ENCODE measurements around the gene TMEM213. TPM values are rescaled to one million over a fixed set of nuclear protein-coding genes. Genes with fewer than 3 reads are reported as not detected.

Gene TMEM213
- polyA plus RNA-seq, 1 experiment = not detected

DNA sequence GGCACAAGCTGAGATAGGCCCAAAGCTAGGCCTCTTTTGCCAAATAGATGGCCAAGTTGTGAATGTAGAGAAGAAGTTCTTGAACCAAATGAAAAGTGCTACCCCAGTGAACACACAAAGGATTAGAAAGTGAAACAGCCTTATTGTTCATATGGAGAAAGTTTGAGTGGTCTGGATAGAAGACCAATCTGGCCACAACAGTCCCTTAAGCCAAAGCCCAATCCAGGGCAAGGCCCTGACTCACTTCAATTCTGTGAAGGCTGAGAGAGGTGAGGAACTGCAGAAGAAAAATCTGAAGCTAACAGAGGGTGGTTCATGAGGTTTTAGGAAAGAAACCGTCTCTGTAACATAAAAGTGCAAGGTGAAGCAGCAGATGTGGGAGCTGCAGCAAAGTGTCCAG, 18.9 kb downstream of the TMEM213 start:
- CTCF ChIA-PET = no interaction called here

DNA sequence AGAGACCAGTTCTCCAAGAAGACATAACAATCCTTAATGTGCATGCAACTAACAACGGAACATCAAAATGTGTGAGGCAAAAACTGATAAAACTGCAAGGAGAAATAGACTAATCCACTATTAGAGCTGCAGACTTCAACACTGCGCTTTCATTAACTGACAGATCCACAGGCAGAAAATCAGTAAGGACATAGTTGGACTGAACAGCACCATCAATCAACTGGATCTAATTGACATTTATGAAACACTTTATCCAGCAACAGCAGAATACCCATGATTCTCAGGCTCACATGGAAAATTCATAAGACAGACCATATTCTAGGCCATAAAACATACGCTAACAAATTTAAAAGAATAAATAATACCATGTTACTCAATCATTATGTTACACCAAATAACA, 21.8 kb downstream of the TMEM213 start:
- H3K4me3 ChIP-seq (ENCODE audit: low read depth, low read length) = no peak overlapping the region
- no peak for DNase-seq (ENCODE audit: low read depth, low spot score)
- ChIA-PET CTCF (no interaction called here), POLR2A (no interaction called here)
- H3K9me3 ChIP-seq (ENCODE audit: control insufficient read depth, insufficient read depth, low read length) = no peaks in the 10 kb centered on the region
- TF ChIP-seq, protein P1, sequence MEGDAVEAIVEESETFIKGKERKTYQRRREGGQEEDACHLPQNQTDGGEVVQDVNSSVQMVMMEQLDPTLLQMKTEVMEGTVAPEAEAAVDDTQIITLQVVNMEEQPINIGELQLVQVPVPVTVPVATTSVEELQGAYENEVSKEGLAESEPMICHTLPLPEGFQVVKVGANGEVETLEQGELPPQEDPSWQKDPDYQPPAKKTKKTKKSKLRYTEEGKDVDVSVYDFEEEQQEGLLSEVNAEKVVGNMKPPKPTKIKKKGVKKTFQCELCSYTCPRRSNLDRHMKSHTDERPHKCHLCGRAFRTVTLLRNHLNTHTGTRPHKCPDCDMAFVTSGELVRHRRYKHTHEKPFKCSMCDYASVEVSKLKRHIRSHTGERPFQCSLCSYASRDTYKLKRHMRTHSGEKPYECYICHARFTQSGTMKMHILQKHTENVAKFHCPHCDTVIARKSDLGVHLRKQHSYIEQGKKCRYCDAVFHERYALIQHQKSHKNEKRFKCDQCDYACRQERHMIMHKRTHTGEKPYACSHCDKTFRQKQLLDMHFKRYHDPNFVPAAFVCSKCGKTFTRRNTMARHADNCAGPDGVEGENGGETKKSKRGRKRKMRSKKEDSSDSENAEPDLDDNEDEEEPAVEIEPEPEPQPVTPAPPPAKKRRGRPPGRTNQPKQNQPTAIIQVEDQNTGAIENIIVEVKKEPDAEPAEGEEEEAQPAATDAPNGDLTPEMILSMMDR (IDR thresholded peaks at IDR 0.05; ENCODE audit: low read depth, low read length) = no peak
- no peak overlapping the region for H3K27ac ChIP-seq (ENCODE audit: low read depth, low read length)
- no peaks in the 10 kb centered on the region for H3K27me3 ChIP-seq (ENCODE audit: control insufficient read depth, insufficient read depth, low read length)

More for the DNA sequence above, 18.9 kb downstream of the TMEM213 start:
- POLR2A ChIA-PET = no interaction called here
- Histone ChIP-seq H3K9me3 (ENCODE audit: control insufficient read depth, insufficient read depth, low read length) (no peaks in the 10 kb centered on the region), H3K27ac (ENCODE audit: low read depth, low read length) (no peak overlapping the region), H3K4me3 (ENCODE audit: low read depth, low read length) (no peak overlapping the region), H3K27me3 (ENCODE audit: control insufficient read depth, insufficient read depth, low read length) (no peaks in the 10 kb centered on the region)
- DNase-seq (ENCODE audit: low read depth, low spot score) = no peak
- TF ChIP-seq, protein P1 (IDR thresholded peaks at IDR 0.05; ENCODE audit: low read depth, low read length) = no peak

DNA sequence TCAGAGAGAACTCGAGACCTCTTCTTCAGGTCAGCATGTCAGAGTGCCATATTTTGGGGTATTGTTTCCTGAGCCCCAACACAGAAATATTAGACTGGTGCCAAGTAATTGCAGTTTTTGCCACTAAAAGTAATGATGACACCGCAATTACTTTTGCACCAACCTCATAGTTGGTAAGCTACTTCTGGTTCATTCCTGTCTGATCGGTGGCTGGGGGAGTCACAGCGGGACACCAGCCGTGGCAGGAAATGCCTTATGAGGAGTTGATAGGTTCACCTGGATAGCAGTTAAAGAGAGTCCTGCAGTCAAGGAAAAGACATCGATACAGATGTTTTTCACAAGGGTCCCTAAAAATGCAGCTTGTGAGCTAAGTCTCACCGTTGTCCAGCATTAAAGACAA, 24.1 kb downstream of the TMEM213 start:
- H3K27me3 ChIP-seq (ENCODE audit: control insufficient read depth, insufficient read depth, low read length) = no peaks in the 10 kb centered on the region
- no peak overlapping the region for H3K27ac ChIP-seq (ENCODE audit: low read depth, low read length)
- no peak overlapping the region for H3K4me3 ChIP-seq (ENCODE audit: low read depth, low read length)
- DNase-seq (ENCODE audit: low read depth, low spot score) = no peak
- no peaks in the 10 kb centered on the region; the same call in 1 of the 2 replicates for H3K9me3 ChIP-seq (ENCODE audit: control insufficient read depth, insufficient read depth, low read length)
- TF ChIP-seq, protein P1 (IDR thresholded peaks at IDR 0.05; ENCODE audit: low read depth, low read length) = no peak
- CTCF ChIA-PET = no interaction called here
- POLR2A ChIA-PET = no interaction called here

DNA sequence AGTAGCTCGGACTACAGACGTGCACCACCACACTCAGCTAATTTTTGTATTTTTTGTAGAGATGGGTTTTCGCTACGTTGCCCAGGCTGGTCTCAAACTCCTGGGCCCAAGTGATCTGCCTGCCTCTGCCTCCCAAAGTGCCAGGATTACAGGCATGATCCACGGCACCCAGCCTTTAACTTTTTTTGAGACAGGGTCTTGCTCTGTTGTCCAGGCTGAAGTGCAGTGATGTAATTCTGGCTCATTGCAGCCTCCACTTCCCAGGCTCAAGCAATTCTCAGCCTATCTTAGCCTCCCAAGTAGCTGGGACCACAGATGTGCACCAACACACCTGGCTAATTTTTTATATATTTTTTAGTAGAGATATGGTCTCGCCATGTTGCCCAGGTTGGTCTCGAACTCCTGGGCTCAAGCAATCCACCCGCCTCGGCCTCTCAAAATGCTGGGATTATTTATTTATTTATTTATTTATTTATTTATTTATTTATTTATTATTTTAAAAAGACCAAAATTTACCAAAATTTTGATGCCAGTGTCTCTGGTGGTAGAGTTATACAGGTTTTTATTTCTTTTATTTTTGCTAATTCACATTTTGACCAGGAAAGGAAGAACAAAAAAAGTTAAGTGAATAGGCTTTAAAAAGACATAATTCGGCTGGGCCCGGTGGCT, 25.2 kb downstream of the TMEM213 start:
- H3K9me3 ChIP-seq (ENCODE audit: control insufficient read depth, insufficient read depth, low read length) = no peaks in the 10 kb centered on the region; the same call in 1 of the 2 replicates
- H3K27ac ChIP-seq (ENCODE audit: low read depth, low read length) = no peak overlapping the region
- ChIA-PET CTCF (no interaction called here), POLR2A (no interaction called here)
- DNase-seq (ENCODE audit: low read depth, low spot score) = no peak
- H3K27me3 ChIP-seq (ENCODE audit: control insufficient read depth, insufficient read depth, low read length) = no peaks in the 10 kb centered on the region
- H3K4me3 ChIP-seq (ENCODE audit: low read depth, low read length) = no peak overlapping the region
- TF ChIP-seq, protein P1 (IDR thresholded peaks at IDR 0.05; ENCODE audit: low read depth, low read length) = no peak

DNA sequence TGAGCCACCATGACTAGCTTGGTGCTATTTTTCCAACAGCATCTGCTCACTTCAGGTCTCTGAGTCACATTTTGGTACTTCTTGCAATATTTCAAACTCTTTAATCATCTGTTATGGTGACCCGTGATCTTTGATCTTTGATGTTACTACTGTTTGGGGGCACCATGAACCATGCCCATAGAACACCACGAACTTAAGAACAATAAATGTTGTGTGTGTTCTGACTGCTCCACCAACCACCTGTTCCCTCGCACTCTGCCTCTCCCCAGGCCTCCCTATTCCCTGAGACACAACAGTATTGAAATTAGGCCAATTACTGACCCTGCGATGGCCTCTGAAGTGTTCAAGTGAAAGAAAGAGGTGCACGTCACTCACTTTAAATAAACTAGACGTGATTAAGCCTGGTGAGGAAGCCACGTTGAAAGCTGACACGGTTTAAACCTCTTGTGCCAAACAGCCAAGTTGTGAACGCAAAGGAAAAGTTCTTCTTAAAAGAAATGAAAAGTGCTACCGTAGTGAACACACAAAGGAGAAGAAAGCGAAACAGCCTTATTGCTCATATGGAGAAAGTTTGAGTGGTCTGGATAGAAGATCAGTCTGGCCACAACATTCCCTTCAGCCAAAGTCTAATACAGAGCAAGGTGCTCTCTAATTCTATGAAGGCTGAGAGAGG, 27.4 kb downstream of the TMEM213 start:
- H3K27me3 ChIP-seq (ENCODE audit: control insufficient read depth, insufficient read depth, low read length) = no peaks in the 10 kb centered on the region
- ChIA-PET CTCF (no interaction called here), POLR2A (no interaction called here)
- TF ChIP-seq, protein P1 (IDR thresholded peaks at IDR 0.05; ENCODE audit: low read depth, low read length) = no peak
- DNase-seq (ENCODE audit: low read depth, low spot score) = no peak
- no peak overlapping the region for H3K4me3 ChIP-seq (ENCODE audit: low read depth, low read length)
- H3K27ac ChIP-seq (ENCODE audit: low read depth, low read length) = no peak overlapping the region
- H3K9me3 ChIP-seq (ENCODE audit: control insufficient read depth, insufficient read depth, low read length) = no peaks in the 10 kb centered on the region; the same call in 1 of the 2 replicates
